Choroid plexus epithelial cell (primary cell): ENCODE results near the gene TP53BP2.
"Not testable (repeated sequence)": the region's sequence is repeated elsewhere in the genome, so short reads cannot be mapped to it uniquely, and the experiment has no call there.

ENCODE experiments used
- DNase-seq: peaks from one replicate; pipeline ENCODE4 v3.0.0-alpha.2; 2010; ENCODE audit warnings: low read depth
- H3K4me3 ChIP-seq: 2 replicates; pipeline ENCODE4 v1.5.1; 2011; ENCODE audit warnings: low read depth, mild to moderate bottlenecking, control low read depth, low read length, moderate library complexity
- TF ChIP-seq, protein P1 (sequence below): conservative IDR thresholded peaks from 2 replicates; pipeline ENCODE4 v1.5.1; 2011; ENCODE audit warnings: low read depth, mild to moderate bottlenecking, control low read depth, inconsistent platforms, low read length, moderate library complexity

The TP53BP2 gene

DNA sequence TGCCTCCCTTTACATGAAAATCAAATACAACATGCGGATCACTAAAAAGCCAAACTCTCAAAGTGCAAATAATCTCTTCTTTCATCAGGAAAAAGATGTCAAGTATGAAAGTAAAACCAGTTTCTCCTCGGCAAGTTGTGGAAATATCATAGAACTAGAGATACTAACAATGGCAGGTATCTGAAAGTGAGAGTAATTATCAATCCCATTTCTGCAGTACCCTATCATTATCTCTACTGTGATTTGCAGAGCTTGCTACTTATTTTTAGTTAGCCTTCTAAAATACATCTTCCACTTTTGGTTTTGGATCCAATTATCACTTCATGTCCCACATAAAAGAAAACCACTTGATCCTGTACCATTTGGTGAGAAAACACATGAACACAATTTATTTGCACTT, 3.0 kb downstream of the TP53BP2 start:
- H3K4me3 ChIP-seq, result no peak overlapping the region
- no peak for DNase-seq
- TF ChIP-seq, protein P1, sequence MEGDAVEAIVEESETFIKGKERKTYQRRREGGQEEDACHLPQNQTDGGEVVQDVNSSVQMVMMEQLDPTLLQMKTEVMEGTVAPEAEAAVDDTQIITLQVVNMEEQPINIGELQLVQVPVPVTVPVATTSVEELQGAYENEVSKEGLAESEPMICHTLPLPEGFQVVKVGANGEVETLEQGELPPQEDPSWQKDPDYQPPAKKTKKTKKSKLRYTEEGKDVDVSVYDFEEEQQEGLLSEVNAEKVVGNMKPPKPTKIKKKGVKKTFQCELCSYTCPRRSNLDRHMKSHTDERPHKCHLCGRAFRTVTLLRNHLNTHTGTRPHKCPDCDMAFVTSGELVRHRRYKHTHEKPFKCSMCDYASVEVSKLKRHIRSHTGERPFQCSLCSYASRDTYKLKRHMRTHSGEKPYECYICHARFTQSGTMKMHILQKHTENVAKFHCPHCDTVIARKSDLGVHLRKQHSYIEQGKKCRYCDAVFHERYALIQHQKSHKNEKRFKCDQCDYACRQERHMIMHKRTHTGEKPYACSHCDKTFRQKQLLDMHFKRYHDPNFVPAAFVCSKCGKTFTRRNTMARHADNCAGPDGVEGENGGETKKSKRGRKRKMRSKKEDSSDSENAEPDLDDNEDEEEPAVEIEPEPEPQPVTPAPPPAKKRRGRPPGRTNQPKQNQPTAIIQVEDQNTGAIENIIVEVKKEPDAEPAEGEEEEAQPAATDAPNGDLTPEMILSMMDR, result no peak

DNA sequence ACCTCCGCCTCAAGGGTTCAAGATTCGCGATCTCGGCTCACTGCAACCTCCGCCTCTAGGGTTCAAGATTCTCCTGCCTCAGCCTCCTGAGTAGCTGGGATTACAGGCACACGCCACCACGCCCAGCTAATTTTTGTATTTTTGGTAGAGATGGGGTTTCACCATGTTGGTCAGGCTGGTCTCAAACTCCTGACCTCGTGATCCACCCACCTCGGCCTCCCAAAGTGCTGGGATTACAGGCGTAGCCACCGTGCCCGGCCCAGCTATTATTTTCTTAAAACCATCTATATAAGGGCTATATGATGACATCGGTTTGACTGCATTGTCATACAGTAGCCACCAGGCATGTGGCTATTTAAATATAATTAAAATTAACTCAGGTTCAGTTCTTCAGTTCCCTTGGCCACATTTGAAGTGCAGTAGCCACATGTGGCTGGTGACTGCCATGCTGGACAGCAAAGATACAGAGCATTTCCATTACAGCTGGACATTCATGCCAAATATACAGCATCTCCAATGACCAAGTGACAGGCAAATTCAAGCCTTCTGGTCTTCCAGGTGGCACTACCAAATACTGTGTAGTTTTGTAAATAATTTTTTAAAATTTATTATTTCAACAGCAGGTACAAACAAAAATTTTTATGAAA, 3.6 kb downstream of the TP53BP2 start:
- not testable (repeated sequence) for DNase-seq, H3K4me3 ChIP-seq

DNA sequence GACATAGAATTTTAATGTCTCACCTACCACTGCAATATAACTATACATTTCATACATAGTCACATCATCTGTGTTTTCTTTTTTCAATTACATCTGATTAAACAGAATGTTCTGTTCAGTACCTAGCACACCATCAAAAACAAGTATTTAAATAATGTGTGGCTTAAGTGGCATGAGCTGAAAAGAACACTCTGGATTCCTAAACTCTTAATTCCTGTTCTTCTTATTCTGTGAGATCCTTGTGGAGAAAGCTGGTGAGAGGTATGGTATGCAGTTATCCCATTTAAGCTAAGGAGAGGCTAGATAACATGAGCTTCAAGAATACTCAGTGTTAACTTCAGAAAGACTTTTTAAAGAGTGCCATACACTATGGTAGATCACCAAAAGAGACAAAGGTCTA, 5.5 kb downstream of the TP53BP2 start:
- no peak overlapping the region for H3K4me3 ChIP-seq
- DNase-seq, result no peak
- TF ChIP-seq, protein P1, result no peak

DNA sequence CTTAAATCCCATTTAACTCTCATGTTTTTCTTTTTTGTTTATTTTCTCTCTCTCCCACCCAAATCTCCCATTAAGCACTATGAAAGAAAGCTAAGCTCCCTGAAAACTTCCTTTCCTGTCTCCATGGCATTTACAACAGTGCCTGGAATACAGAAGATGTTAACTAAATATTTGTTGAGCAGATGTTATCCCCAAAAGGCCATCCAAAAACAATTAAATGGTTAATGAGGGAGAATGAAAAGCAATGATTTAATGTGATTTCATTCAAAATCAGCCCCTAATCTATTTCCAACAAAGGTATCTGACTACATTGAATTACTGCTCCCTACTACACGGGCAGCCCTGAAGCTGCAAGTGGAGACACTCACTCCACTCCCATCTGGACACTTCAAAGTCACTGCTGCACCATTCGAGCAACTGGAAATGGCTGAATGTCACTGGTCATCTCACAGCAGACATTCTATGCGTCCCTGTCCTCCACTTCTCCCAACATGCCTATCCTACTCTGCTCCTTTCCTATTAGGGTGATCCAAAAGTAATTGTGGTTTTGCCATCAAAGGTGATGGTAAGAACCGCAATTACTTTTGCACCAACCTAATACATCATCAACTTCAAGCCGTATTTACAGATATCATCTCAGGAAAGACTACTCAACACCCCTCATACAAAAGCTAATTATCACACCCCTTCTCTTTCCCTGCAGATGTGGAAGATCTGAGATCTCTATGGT, 7.5 kb downstream of the TP53BP2 start:
- DNase-seq, result no peak
- H3K4me3 ChIP-seq, result no peak overlapping the region

DNA sequence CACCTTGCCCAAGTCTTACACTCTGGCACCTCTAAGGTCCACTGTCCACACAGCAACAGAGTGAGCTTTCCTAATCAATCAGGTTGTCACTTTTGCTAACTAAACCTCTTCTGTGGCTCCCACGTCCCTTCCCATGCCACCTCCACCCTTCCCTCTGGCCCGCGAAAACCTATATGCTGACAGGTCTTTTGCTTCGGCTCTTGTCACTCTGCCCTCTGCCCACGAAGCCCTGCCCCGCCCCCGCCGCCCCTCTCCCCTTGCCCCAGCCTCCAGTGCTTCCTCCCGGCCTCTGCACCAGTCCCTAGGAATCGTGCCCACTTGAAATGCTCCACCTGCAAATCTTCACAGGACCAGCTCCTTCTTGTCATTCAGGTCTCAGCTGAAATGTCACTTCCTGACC, 8.1 kb downstream of the TP53BP2 start:
- TF ChIP-seq, protein P1, result no peak
- H3K4me3 ChIP-seq, result no peak overlapping the region
- DNase-seq, result no peak

More for the DNA sequence above, 7.5 kb downstream of the TP53BP2 start:
- TF ChIP-seq, protein P1, result no peak

DNA sequence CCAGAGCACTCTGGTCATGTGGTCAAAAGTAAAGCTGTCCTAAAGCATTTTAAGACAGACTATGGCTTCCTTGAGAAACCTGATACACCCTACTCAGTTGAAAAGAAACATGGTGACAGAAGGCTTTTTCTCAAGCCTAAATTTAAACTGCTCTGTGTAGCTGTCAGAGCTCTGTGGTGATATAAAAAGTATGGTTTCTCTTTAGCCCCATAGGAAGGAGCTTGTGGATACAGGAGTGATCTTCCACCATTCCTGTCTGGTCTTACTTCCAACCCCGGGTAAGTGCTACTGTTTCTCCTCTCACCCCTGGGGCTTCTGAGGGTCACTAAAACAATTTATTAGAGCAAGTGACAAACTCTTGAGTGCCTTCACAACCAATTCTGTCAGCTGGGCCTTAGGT, 8.5 kb downstream of the TP53BP2 start:
- peak; percentile 44 for DNase-seq
- TF ChIP-seq, protein P1, result no peak
- H3K4me3 ChIP-seq, result no peak overlapping the region

DNA sequence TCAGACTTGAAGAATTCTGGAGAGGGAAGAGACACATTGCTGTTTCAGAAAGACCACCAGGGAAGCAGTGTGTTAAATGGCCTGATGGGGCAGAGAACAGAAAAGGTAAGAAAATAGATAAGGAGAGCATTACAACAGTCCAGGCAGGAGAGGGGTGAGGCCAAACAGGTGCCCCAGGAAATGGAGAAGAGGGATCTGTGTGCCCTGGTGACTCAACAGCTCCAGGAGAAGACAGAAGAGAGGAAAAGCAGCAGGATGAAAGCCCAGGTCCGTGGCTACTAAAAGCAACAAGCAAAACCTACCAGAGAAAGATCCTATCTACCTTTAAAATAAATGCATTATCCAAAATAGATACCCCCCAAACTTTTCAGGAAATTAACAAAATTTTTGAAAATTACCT, 9.2 kb downstream of the TP53BP2 start:
- no peak for DNase-seq
- H3K4me3 ChIP-seq, result no peak overlapping the region
- TF ChIP-seq, protein P1, result no peak
